ENCODE data around the gene SETD1B. TPM values are rescaled to one million over a fixed set of nuclear protein-coding genes. Genes with fewer than 3 reads are reported as not detected.

The SETD1B gene
- total RNA-seq, 1 donor from 2014 or later = 19.4 TPM

GRCh38 chr12:121828826-121829225 is 25.0 kb downstream of the SETD1B start:
- Mint-ChIP-seq H3K4me1 (ENCODE audit: low read depth) (no peaks in the 10 kb centered on the region), H3K4me3 (ENCODE audit: unreplicated experiment) (no peak overlapping the region), H3K27ac (ENCODE audit: unreplicated experiment) (no peak overlapping the region), H3K27me3 (ENCODE audit: low read depth) (no peaks in the 10 kb centered on the region), H3K36me3 (ENCODE audit: low read depth) (peaks cover 42% of the 10 kb centered on the region), H3K9me3 (ENCODE audit: low read depth) (no peaks in the 10 kb centered on the region)
- TF ChIP-seq, protein P1, sequence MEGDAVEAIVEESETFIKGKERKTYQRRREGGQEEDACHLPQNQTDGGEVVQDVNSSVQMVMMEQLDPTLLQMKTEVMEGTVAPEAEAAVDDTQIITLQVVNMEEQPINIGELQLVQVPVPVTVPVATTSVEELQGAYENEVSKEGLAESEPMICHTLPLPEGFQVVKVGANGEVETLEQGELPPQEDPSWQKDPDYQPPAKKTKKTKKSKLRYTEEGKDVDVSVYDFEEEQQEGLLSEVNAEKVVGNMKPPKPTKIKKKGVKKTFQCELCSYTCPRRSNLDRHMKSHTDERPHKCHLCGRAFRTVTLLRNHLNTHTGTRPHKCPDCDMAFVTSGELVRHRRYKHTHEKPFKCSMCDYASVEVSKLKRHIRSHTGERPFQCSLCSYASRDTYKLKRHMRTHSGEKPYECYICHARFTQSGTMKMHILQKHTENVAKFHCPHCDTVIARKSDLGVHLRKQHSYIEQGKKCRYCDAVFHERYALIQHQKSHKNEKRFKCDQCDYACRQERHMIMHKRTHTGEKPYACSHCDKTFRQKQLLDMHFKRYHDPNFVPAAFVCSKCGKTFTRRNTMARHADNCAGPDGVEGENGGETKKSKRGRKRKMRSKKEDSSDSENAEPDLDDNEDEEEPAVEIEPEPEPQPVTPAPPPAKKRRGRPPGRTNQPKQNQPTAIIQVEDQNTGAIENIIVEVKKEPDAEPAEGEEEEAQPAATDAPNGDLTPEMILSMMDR (IDR thresholded peaks at IDR 0.05) = no peak
- DNase-seq (ENCODE audit: low spot score) = no peak

- Mint-ChIP-seq H3K36me3 (ENCODE audit: low read depth) (peaks cover 42% of the 10 kb centered on the region), H3K27ac (ENCODE audit: unreplicated experiment) (no peak overlapping the region), H3K27me3 (ENCODE audit: low read depth) (no peaks in the 10 kb centered on the region), H3K9me3 (ENCODE audit: low read depth) (no peaks in the 10 kb centered on the region), H3K4me3 (ENCODE audit: unreplicated experiment) (no peak overlapping the region), H3K4me1 (ENCODE audit: low read depth) (no peaks in the 10 kb centered on the region)
- no peak for DNase-seq (ENCODE audit: low spot score)
- TF ChIP-seq, protein P1 (IDR thresholded peaks at IDR 0.05) = no peak
These were observed 25.6 kb downstream of the SETD1B start for GRCh38 chr12:121829250-121829918.

DNA sequence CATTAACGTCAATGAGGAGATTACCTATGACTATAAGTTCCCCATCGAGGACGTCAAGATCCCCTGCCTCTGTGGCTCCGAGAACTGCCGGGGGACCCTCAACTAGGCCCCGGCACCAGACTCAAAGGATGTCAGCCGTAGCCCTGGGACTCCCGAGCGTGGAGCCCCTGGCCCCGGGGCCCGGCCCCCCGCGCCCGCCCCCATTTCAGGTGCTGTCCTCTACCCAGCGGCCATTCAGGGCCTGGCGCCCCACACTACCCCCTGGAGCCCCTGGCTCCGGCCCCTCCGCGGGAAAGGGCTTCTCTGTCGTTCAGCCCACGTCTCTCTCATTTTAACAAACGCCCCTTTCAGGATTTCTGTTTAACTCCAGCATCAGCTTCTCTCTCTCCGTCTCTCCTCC is 26.3 kb downstream of the SETD1B start:
- Mint-ChIP-seq H3K36me3 (ENCODE audit: low read depth) (peaks cover 42% of the 10 kb centered on the region), H3K27me3 (ENCODE audit: low read depth) (no peaks in the 10 kb centered on the region), H3K9me3 (ENCODE audit: low read depth) (no peaks in the 10 kb centered on the region), H3K4me3 (ENCODE audit: unreplicated experiment) (no peak overlapping the region), H3K4me1 (ENCODE audit: low read depth) (no peaks in the 10 kb centered on the region), H3K27ac (ENCODE audit: unreplicated experiment) (no peak overlapping the region)
- TF ChIP-seq, protein P1 (IDR thresholded peaks at IDR 0.05) = no peak
- no peak for DNase-seq (ENCODE audit: low spot score)

DNA sequence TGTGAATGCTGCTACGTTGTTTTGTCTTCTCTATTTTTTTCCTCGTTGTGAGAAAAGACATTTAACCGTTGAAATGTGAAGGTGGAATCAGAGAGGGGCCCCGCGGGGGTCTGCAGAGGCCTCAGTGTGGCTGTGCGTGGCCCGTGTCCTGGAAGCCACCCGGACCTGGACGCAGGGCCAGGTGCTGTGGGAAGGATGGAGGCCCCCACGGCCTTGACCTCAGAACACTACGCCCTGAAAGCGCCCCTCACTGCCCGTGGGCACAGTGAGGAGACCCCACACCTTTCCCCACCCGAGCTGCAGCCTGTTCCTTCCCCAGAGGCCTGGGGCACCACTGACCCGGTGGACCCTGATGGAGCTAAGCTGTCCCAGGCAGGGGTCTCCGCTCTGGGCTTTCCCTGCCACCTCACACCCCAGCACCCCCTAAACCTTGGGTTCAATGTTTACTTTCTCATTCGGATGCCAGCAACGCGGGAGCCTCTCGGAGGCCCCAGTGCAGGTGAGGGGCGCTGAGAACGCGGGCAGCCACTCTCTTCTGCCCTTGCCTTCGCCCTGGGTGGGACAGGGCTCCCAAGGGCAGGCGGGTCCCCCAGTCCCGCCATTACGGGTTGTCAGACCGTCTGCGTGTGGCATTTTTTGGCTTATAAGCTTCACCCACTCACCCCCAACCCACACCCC is 26.9 kb downstream of the SETD1B start:
- Mint-ChIP-seq H3K27me3 (ENCODE audit: low read depth) (no peaks in the 10 kb centered on the region), H3K4me3 (ENCODE audit: unreplicated experiment) (no peak overlapping the region), H3K27ac (ENCODE audit: unreplicated experiment) (no peak overlapping the region), H3K9me3 (ENCODE audit: low read depth) (no peaks in the 10 kb centered on the region), H3K36me3 (ENCODE audit: low read depth) (peaks cover 42% of the 10 kb centered on the region), H3K4me1 (ENCODE audit: low read depth) (no peaks in the 10 kb centered on the region)
- DNase-seq (ENCODE audit: low spot score) = no peak
- TF ChIP-seq, protein P1 (IDR thresholded peaks at IDR 0.05) = no peak

- no peaks in the 10 kb centered on the region for H3K4me1 Mint-ChIP-seq (ENCODE audit: low read depth)
- no peak overlapping the region for H3K27ac Mint-ChIP-seq (ENCODE audit: unreplicated experiment)
- H3K27me3 Mint-ChIP-seq (ENCODE audit: low read depth) = no peaks in the 10 kb centered on the region
- TF ChIP-seq, protein P1 (IDR thresholded peaks at IDR 0.05) = no peak
- no peak for DNase-seq (ENCODE audit: low spot score)
- H3K4me3 Mint-ChIP-seq (ENCODE audit: unreplicated experiment) = no peak overlapping the region
- H3K36me3 Mint-ChIP-seq (ENCODE audit: low read depth) = peaks cover 36% of the 10 kb centered on the region
- no peaks in the 10 kb centered on the region for H3K9me3 Mint-ChIP-seq (ENCODE audit: low read depth)
These were observed 27.9 kb downstream of the SETD1B start for GRCh38 chr12:121831571-121832245.

Measured in chondrocyte (in vitro differentiated cells).